Measurements from ENCODE around the gene TRIM7. TPM values are rescaled to one million over a fixed set of nuclear protein-coding genes. Genes with fewer than 3 reads are reported as not detected.

TRIM7 gene
- 1 to 10 TPM; 4.4 to 9.5 (median 6.0) TPM for total RNA-seq
- 10 to 100 TPM in 1 of 2 donors, 1 to 10 TPM in 1; 3.9 to 30.8 TPM for polyA plus RNA-seq
- long read RNA-seq, donor 1, transcript TRIM7-201 (7 exons, 2,840 nt) = major isoform, 8 of 23 reads
- long read RNA-seq, donor 1, transcript TRIM7-202 (2 exons, 1,228 nt) = minor isoform, 6 of 23 reads
- long read RNA-seq, donor 1, partial matches to known transcripts = 2 of 23 reads
- long read RNA-seq, donor 1, other reads (novel, unspliced or antisense) = 6 of 23 reads
- long read RNA-seq, donor 2, partial matches to known transcripts = 0 of 7 reads
- long read RNA-seq, donor 2, other reads (novel, unspliced or antisense) = 6 of 7 reads
- long read RNA-seq, donor 3, transcript TRIM7-201 (7 exons, 2,840 nt) = major isoform, 9 of 16 reads
- long read RNA-seq, donor 3, partial matches to known transcripts = 0 of 16 reads
- long read RNA-seq, donor 3, other reads (novel, unspliced or antisense) = 4 of 16 reads

DNA sequence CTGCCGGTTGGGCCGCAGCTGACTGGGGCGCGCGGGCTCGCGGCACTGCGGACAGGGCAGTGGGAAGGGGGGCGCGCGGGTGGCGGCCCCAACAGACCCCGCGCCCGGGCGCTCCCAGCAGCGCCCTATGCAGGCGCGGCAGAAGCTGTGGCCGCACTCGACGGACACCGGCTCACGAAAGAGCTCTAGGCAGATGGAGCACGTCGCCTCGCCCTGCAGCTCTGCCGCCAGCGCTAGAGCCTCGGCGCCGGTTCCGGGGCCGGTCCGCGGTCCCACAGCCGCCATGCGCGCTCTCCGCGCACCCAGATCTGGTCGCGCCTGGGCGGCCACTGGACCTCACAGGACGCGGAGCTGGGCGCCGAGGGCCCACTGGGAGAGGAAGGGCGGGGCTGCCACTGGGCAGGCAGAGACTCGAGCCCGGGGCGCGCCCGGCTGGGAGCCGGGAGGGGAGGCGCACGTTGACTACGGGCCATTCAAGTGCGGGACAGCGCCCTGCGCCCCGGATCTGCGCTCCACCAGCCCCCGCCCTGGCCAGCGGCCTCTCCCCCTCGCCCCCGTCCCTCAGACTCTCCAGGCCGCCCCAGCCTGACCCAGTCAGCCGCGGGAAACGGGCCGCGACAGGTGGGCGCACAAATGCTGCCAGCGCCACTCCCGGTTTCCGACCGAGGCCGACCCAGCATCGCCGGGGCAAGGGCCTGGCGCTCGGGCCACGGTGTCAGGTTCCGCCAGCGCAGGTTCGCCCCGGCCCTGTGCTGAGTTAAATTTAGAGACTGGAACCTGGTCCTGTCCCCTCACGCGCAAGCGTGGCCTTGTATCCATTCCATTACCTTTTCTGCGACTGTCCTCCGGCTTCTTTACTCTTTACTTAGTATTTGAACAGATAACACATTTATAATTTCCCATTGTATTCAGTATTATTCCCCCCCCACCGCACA lies at the start of gene TRIM7:
TSS of gene TRIM7 (minus strand) at position 371 of the 935 bp plus-strand sequence. CDS start at position 285, 86 bp downstream.
- peak; percentile 3 to 55 (median 24) for ATAC-seq
- Histone ChIP-seq H3K4me3 (peak within 1 kb of the TSS; percentile 64 to 90 (median 74)), H3K9me3 (no peaks in the 10 kb centered on the region), H3K36me3 (peaks cover 0 to 4% (median 0%) of the 10 kb centered on the region in 9 donors), H3K27me3 (peaks cover 0 to 28% (median 0%) of the 10 kb centered on the region in 7 donors), H3K4me1 (peaks cover 7 to 52% (median 29%) of the 10 kb centered on the region in 9 donors), H3K27ac (peak within 1 kb of the TSS; percentile 17 to 87 (median 82))
- TF ChIP-seq, protein P1, sequence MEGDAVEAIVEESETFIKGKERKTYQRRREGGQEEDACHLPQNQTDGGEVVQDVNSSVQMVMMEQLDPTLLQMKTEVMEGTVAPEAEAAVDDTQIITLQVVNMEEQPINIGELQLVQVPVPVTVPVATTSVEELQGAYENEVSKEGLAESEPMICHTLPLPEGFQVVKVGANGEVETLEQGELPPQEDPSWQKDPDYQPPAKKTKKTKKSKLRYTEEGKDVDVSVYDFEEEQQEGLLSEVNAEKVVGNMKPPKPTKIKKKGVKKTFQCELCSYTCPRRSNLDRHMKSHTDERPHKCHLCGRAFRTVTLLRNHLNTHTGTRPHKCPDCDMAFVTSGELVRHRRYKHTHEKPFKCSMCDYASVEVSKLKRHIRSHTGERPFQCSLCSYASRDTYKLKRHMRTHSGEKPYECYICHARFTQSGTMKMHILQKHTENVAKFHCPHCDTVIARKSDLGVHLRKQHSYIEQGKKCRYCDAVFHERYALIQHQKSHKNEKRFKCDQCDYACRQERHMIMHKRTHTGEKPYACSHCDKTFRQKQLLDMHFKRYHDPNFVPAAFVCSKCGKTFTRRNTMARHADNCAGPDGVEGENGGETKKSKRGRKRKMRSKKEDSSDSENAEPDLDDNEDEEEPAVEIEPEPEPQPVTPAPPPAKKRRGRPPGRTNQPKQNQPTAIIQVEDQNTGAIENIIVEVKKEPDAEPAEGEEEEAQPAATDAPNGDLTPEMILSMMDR (IDR thresholded peaks at IDR 0.05) = no peak
- 1 to 2% methylated on average over 93 to 94 of the region's 94 CpGs for WGBS, 2 donors
- intact Hi-C loops (cut with DNase I) = no loop called here
- DNase-seq = peak; percentile 40 to 75

DNA sequence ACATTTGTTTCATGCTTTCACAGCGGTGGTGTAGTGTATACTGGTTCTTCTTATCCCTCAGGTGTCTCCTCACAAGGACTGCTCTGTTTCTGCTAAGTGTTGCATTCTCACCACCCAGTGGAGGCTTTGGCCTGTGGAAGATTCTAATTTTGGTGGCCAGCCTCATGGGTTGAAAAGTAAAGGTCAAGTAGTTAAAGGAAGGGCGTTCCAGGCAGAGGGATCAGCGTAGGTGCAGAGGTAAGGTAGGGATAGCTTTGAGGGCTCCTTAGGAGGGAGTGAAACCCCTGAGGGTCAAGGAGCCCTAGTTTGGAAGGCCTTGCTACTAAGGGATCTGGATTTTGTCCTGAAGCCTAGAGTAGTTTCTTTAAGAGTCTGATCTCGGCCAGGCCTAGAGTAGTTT lies 43.3 kb upstream of the TRIM7 start:
- peaks cover 0 to 34% (median 7%) of the 10 kb centered on the region in 9 donors for H3K36me3 ChIP-seq
- no peak for ATAC-seq
- H3K4me1 ChIP-seq = peaks cover 15 to 82% (median 71%) of the 10 kb centered on the region in 9 donors
- peak overlapping the region in 9 of 10 donors; percentile 60 to 94 (median 81) for H3K4me3 ChIP-seq
- 65 to 67% methylated on average over 4 of the region's 4 CpGs for WGBS, 2 donors
- H3K27ac ChIP-seq = peak overlapping the region in 9 of 10 donors; percentile 93 to 99 (median 98)
- TF ChIP-seq, protein P1 (IDR thresholded peaks at IDR 0.05) = no peak
- intact Hi-C loops (cut with DNase I) = loop anchor here in 2 of 10 donors (10.0 kb wide), 2 partner anchors 63 to 433 kb away; no protein-coding TSS in a partner anchor
- no peaks in the 10 kb centered on the region for H3K27me3 ChIP-seq
- no peaks in the 10 kb centered on the region for H3K9me3 ChIP-seq
- DNase-seq = no peak

DNA sequence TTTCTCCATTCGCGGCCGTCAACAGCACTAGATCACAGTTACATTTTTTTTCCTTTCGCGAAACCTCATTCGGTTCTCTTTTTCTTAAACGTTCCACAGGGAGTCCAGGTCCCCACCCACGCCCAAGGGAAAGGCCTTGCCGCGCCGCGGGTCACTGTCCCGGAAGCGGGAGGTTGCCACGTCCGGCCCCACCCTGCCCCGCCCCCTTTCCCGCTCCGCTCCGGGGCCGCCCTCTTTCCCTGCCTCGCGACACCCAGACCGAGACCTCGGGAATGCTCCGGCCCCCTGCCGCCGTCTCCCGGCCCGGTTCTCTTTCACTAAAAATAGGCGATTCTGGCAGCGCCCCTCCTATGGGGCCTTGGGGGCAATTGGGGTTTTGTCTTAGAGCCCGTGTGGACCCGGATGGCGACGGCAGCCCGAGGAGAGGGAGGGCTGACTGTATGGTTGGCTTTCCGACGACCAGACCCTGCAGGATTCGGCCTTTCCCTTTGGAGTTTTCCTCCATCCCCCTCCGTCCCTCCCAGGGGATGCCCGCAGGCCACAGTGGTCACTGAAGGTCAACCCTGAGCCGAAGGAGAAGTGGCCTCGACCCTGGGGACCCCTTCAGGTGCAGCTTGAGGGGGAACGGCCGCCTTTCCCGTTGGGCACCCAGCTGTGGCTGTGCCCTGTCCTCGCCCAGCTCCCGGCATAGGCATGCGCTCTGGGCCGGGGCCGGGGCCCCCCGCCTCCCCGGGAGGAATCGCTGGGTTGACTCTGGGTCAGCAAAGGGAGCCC lies 41.5 kb upstream of the TRIM7 start:
- DNase-seq = peak; percentile 92 to 93
- peak overlapping the region; percentile 93 to 99 (median 98) for H3K27ac ChIP-seq
- no peaks in the 10 kb centered on the region for H3K27me3 ChIP-seq
- H3K4me1 ChIP-seq = peaks cover 21 to 81% (median 72%) of the 10 kb centered on the region in 9 donors
- peaks cover 0 to 33% (median 8%) of the 10 kb centered on the region in 9 donors for H3K36me3 ChIP-seq
- H3K4me3 ChIP-seq = peak overlapping the region; percentile 60 to 94 (median 83)
- TF ChIP-seq, protein P1 (IDR thresholded peaks at IDR 0.05) = peak in 1 of 9 donors; percentile 16
- H3K9me3 ChIP-seq = no peaks in the 10 kb centered on the region
- 0% methylated on average over 54 to 55 of the region's 55 CpGs for WGBS, 2 donors
- intact Hi-C loops (cut with DNase I) = loop anchor here in 3 of 10 donors (1.0 to 10.0 kb wide), 4 partner anchors 55 to 432 kb away; no protein-coding TSS in a partner anchor
- ATAC-seq = peak; percentile 84 to 91 (median 88)

Data from heart right ventricle (tissue), 16 donors.